ENCODE results near the gene CAST. TPM values are rescaled to one million over a fixed set of nuclear protein-coding genes. Genes with fewer than 3 reads are reported as not detected.

Gene CAST
- total RNA-seq (172 and 194 TPM in 2 replicates), polyA plus RNA-seq (20.8 and 33.7 TPM in 2 replicates), polyA minus RNA-seq (47.1 and 55.6 TPM in 2 replicates), Bru-seq, nascent RNA (percentile 91 among the genes with signal in this experiment), BruChase-seq, experiment 1, labeled RNA remaining after a 6-hour chase (percentile 86 among the genes with signal in this experiment), BruChase-seq, experiment 2, labeled RNA remaining after a 2-hour chase (percentile 83 among the genes with signal in this experiment)
- 72.2 and 79.1 TPM in 2 replicates for polyA plus RNA-seq (2011; cell fraction: cytosol; rRNA removed)
- 111 and 150 TPM in 2 replicates for polyA plus RNA-seq (2011; cell fraction: nucleus; rRNA removed)
- 108 and 138 TPM in 2 replicates for polyA plus RNA-seq (2012)
- polyA minus RNA-seq (2011; cell fraction: cytosol; rRNA and poly(A)+ RNA removed): 86.2 TPM
- polyA minus RNA-seq (2011; cell fraction: nucleus; rRNA and poly(A)+ RNA removed): 166 and 205 TPM in 2 replicates
- long read RNA-seq, full-length matches to known transcripts: 33 of 323 reads
- long read RNA-seq, partial matches to known transcripts: 89 of 323 reads
- long read RNA-seq, other reads (novel, unspliced or antisense): 201 of 323 reads

DNA sequence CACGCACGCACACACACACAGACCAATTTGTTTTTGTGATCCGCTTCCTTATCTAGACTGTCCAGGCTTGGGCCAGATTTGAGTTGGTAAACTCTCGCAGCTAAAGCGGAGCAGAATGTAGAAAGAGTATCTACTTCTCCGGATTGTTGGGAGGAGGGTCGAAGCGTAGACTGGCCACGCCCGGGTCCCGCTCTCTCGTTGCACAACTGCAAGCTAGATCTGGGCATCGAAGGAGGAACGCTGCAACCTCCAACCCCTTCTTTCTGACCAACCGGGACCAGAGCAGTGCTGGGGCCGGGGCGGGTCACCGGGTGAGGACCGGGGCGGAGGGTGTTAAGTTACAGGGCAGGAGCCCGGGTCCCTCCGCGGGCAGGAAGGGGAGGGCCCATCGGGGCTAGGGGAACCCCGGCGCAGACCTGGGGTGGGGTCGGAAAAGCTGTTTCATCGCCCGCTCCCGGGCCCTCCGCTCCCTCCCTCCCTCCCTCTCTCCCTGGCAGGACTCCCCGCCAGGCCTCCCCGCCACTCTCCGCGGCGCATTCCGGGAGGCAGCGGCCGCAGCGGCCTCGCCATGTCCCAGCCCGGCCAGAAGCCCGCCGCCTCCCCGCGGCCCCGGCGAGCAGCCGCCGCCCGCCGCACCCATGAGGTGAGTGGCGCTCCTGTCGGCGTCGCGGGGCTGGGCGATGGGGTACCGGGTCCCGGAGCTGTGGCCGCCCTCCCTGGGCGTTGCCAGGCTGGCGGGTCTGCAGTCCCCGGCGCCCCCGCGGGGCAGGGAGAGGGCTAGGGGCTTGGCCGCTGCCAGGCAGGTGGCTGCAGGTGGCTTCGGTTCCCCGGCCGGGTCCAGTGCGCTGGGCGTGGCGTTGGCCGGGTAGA lies at the start of gene CAST:
CAST (plus strand) TSS at position 522 of the 870 bp plus-strand sequence; CDS start at position 569, 47 bp downstream.
- ChIA-PET CTCF (interaction anchor here (0.5 to 4.1 kb wide), 12 partner anchors 9 to 317 kb away, joined by 3 to 29 read pairs (median 4); no protein-coding TSS in a partner anchor), POLR2A (no interaction called here)
- DNase-seq (ENCODE audit: low read depth, low spot score) (peak; percentile 88), FAIRE-seq (peak; percentile 88)
- Histone ChIP-seq H2AFZ (ENCODE audit: low read depth, low read length) (peak within 1 kb of the TSS; percentile 83), H4K20me1 (replicated peaks; ENCODE audit: control insufficient read depth, extremely low read depth, insufficient read depth, low read length) (no peaks in the 10 kb centered on the region), H3K4me3 (replicated peaks in 1 of 3; ENCODE audit: insufficient read depth in 1 of 3, low read depth in 1 of 3, low read length in 3 of 3) (peak within 1 kb of the TSS; percentile 49 to 86 (median 84)), H3K27me3 (ENCODE audit: control insufficient read depth in 2 of 2, insufficient read depth in 2 of 2, low read length in 2 of 2) (no peaks in the 10 kb centered on the region), H3K27ac (ENCODE audit: insufficient read depth, low read depth, low read length) (peak within 1 kb of the TSS; percentile 47), H3K36me3 (ENCODE audit: control insufficient read depth in 2 of 2, extremely low read depth in 1 of 2, insufficient read depth in 2 of 2, low read length in 2 of 2) (no peaks in the 10 kb centered on the region), H3K9ac (replicated peaks; ENCODE audit: extremely low read depth, insufficient read depth, low read length) (peak within 1 kb of the TSS; percentile 79), H3K4me2 (ENCODE audit: insufficient read depth, low read length) (peak within 1 kb of the TSS; percentile 91), H3K4me1 (ENCODE audit: control insufficient read depth, extremely low read depth, insufficient read depth, low read length) (peaks cover 17% of the 10 kb centered on the region), H3K79me2 (ENCODE audit: control insufficient read depth, insufficient read depth, low read length) (peaks cover 37% of the 10 kb centered on the region), H3K9me1 (replicated peaks; ENCODE audit: control insufficient read depth, extremely low read depth, insufficient read depth, low read length) (no peaks in the 10 kb centered on the region), H3K9me3 (replicated peaks; ENCODE audit: control insufficient read depth, insufficient read depth, low read length) (no peaks in the 10 kb centered on the region)
- no TSS peak for BruUV-seq (replicated peaks)
- TF ChIP-seq POLR2A (IDR thresholded peaks at IDR 0.05; ENCODE audit: low read depth, low read length) (peak; percentile 40), EZH2 (IDR thresholded peaks at IDR 0.05; ENCODE audit: borderline replicate concordance, low read depth, low read length, severe bottlenecking) (no peak), POLR2AphosphoS5 (IDR thresholded peaks at IDR 0.05; ENCODE audit: insufficient read depth, low read depth, low read length) (peak; percentile 60), GATA2 (IDR thresholded peaks at IDR 0.05; ENCODE audit: insufficient read depth, insufficient read length, low read depth, low read length) (peak; percentile 21)
- intact Hi-C loops (cut with micrococcal nuclease) (loop anchor here (1.0 to 5.0 kb wide), 3 partner anchors 40 to 85 kb away; no protein-coding TSS in a partner anchor), dilution Hi-C loops (cut with MboI; ENCODE audit: extremely low pct_ligation_motif_present, low sequenced_read_pairs) (no loop called here)

All from endothelial cell of umbilical vein (primary cell).